ENCODE results near the gene SLCO4A1.

Gene SLCO4A1

GRCh38 chr20:62651285-62652021 is 9.2 kb downstream of the SLCO4A1 start:
- in situ Hi-C loops (cut with MboI; ENCODE audit: low sequenced_read_pairs, unreplicated experiment), result loop anchor here (25.0 kb wide), 1 partner anchor 136 kb away; the partner anchor contains the start of gene MRGBP
- peak; percentile 89 for DNase-seq (ENCODE audit: low spot score)
- TF ChIP-seq, protein P1, sequence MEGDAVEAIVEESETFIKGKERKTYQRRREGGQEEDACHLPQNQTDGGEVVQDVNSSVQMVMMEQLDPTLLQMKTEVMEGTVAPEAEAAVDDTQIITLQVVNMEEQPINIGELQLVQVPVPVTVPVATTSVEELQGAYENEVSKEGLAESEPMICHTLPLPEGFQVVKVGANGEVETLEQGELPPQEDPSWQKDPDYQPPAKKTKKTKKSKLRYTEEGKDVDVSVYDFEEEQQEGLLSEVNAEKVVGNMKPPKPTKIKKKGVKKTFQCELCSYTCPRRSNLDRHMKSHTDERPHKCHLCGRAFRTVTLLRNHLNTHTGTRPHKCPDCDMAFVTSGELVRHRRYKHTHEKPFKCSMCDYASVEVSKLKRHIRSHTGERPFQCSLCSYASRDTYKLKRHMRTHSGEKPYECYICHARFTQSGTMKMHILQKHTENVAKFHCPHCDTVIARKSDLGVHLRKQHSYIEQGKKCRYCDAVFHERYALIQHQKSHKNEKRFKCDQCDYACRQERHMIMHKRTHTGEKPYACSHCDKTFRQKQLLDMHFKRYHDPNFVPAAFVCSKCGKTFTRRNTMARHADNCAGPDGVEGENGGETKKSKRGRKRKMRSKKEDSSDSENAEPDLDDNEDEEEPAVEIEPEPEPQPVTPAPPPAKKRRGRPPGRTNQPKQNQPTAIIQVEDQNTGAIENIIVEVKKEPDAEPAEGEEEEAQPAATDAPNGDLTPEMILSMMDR (IDR thresholded peaks at IDR 0.05; ENCODE audit: borderline replicate concordance, control extremely low read depth, extremely low read depth, insufficient read depth, missing control alignments), result no peak

GRCh38 chr20:62652041-62652893 is 10.0 kb downstream of the SLCO4A1 start:
- TF ChIP-seq, protein P1 (IDR thresholded peaks at IDR 0.05; ENCODE audit: borderline replicate concordance, control extremely low read depth, extremely low read depth, insufficient read depth, missing control alignments), result no peak
- in situ Hi-C loops (cut with MboI; ENCODE audit: low sequenced_read_pairs, unreplicated experiment), result loop anchor here (25.0 kb wide), 1 partner anchor 135 kb away; the partner anchor contains the start of gene MRGBP
- DNase-seq (ENCODE audit: low spot score), result peak; percentile 93

DNA sequence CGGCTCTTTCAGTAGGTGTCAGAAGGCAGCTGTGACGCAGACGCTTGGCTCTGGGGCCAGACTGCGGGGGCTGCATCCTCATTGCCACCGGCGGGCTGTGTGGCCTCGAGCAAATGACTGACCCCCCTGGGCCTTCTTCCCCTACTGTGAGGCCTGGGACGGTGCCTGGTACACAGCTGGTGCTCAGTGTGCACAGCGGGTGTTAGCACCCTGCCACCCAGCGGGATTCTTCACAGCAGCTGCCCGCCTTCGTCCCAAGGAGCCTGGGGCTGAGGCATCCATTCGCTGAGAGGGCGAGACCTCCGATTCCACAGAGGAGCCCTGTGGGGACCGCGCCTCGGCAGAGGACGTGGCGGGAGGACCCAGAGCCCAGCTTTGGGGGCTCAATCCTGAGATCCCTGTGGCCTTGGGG is 10.6 kb downstream of the SLCO4A1 start:
- TF ChIP-seq, protein P1 (IDR thresholded peaks at IDR 0.05; ENCODE audit: borderline replicate concordance, control extremely low read depth, extremely low read depth, insufficient read depth, missing control alignments), result no peak
- DNase-seq (ENCODE audit: low spot score), result no peak
- in situ Hi-C loops (cut with MboI; ENCODE audit: low sequenced_read_pairs, unreplicated experiment), result loop anchor here (25.0 kb wide), 1 partner anchor 134 kb away; the partner anchor contains the start of gene MRGBP

DNA sequence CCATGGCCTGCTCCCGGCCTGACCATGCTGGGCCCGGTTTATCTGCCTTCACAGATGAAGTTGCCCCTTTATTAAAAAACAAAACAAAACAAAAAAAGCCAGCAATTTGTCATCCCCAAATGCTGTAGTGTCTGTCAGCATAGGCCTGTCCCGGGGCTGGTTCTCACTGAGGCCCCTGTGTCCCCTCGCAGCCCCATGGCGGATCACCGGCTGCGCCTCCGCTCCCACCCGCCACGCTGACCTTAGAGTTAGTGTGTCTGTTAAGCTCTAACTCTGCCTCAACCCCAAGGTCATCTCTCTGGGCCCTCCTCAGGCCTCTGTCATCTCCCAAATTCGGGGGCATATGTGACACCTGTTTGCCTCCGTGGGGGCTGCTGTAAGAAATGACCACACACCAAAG is 11.1 kb downstream of the SLCO4A1 start:
- TF ChIP-seq, protein P1 (IDR thresholded peaks at IDR 0.05; ENCODE audit: borderline replicate concordance, control extremely low read depth, extremely low read depth, insufficient read depth, missing control alignments), result no peak
- in situ Hi-C loops (cut with MboI; ENCODE audit: low sequenced_read_pairs, unreplicated experiment), result loop anchor here (25.0 kb wide), 1 partner anchor 134 kb away; the partner anchor contains the start of gene MRGBP

GRCh38 chr20:62653951-62654685 is 11.8 kb downstream of the SLCO4A1 start:
- TF ChIP-seq, protein P1 (IDR thresholded peaks at IDR 0.05; ENCODE audit: borderline replicate concordance, control extremely low read depth, extremely low read depth, insufficient read depth, missing control alignments), result no peak

More for the DNA sequence above, 11.1 kb downstream of the SLCO4A1 start:
- DNase-seq (ENCODE audit: low spot score), result no peak

More at GRCh38 chr20:62653951-62654685, 11.8 kb downstream of the SLCO4A1 start:
- in situ Hi-C loops (cut with MboI; ENCODE audit: low sequenced_read_pairs, unreplicated experiment), result loop anchor here (25.0 kb wide), 1 partner anchor 133 kb away; the partner anchor contains the start of gene MRGBP
- no peak for DNase-seq (ENCODE audit: low spot score)

Measured in GM13976 (cell line).